HG03139 (cell line): ENCODE measurements around the gene ANAPC16.
"Not testable (repeated sequence)": the region's sequence is repeated elsewhere in the genome, so short reads cannot be mapped to it uniquely, and the experiment has no call there.

Source experiments
- ATAC-seq: cut with Tn5 transposase; IDR thresholded peaks from one replicate; pipeline ENCODE4 v1.9.1; 2021; ENCODE audit not compliant: unreplicated experiment

Gene ANAPC16

GRCh38 chr10:72215611-72216549 lies at the start of gene ANAPC16, which contains the start of gene ASCC1:
ANAPC16 (plus strand) TSS chr10:72216012; CDS start chr10:72223915, 7,903 bp downstream.
ASCC1 (minus strand) TSS chr10:72216276; CDS start chr10:72213298, 2,978 bp downstream.
- peak; percentile 79 for ATAC-seq

DNA sequence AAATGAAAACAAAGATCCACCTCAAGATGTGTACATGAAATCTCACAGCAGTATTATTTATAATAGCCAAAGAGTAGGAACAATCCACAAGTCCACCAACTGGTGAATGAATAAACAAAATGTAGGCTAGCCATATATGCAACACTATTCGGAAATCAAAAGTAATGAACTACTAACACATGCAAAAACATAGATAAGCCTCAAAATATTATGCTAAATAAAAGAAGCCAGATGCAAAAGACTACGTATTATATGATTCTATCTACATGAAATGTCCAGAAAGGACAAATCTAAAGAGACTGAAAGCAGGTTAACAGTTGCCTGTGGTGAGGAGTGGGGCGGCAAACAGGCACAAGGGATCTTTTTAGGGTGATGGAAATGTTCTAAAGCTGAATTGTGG lies 48.7 kb upstream of the ANAPC16 start:
- ATAC-seq = no peak

DNA sequence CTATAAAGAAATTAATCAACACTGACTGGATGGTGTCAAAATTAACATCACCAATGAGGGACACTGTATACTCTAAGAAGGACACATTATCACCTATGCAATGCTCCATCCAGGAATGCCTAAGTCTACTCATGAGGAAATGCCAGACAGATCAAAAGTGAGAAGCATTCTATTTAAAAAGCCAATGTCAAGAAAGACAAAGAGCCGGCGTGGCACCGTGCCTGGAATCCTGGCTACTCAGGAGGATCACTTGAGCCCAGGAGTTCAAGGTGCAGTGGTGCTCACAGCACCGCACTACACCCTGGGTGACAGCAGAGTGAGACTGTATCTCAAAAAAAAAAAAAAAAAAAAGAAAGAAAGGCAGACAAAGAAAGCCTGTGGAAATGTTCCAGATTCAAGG lies 45.5 kb upstream of the ANAPC16 start:
- no peak for ATAC-seq

- no peak for ATAC-seq
Observed at GRCh38 chr10:72170733-72171132, 45.1 kb upstream of the ANAPC16 start.

GRCh38 chr10:72171175-72171630 lies 44.6 kb upstream of the ANAPC16 start:
- no peak for ATAC-seq

- ATAC-seq = no peak
Observed at GRCh38 chr10:72173262-72173618, 42.6 kb upstream of the ANAPC16 start.

GRCh38 chr10:72173619-72174296 lies 42.1 kb upstream of the ANAPC16 start:
- ATAC-seq = no peak

- ATAC-seq = no peak
Observed at GRCh38 chr10:72174297-72174662, 41.5 kb upstream of the ANAPC16 start.

DNA sequence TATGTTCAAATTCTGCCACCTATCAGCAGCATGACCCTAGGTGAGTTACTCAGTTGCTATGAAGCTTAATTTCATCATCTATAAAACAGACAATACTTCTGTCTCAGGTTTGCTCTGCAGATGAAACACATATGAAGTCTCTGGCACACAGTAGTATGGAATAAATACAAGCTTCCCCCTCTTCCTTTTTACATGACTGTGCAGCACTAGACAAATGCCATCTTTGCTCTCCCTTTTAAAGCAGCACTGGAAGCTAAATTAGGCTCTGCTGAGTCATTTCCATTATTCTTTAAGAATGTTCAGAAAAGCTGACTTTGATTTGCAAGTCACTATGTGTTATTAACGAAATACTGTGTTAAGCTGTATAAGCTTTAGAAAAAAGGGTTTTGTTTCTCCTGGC lies 40.7 kb upstream of the ANAPC16 start:
- ATAC-seq = no peak

DNA sequence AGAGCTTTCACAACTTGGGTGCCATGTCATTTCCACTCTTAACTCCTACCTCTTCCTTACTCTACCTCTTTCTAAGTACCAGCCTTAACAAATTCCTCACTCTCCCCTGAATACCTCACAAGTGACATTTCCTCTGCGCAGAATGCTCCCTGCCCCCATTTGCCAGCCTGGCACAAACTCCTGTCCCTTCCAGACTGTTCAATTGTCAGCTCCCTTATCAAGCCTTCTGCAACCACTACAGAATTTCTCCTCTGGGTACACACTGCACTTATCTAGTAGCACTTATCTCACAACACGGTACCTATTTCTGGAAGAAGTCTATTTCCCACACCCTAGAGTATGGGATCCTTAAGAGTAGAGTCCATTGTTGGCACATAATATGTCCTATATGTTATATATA lies 39.1 kb upstream of the ANAPC16 start:
- no peak for ATAC-seq

- ATAC-seq = no peak
Observed at GRCh38 chr10:72177454-72177853, 38.4 kb upstream of the ANAPC16 start.

- ATAC-seq = no peak
Observed at GRCh38 chr10:72184156-72184555, 31.7 kb upstream of the ANAPC16 start.

DNA sequence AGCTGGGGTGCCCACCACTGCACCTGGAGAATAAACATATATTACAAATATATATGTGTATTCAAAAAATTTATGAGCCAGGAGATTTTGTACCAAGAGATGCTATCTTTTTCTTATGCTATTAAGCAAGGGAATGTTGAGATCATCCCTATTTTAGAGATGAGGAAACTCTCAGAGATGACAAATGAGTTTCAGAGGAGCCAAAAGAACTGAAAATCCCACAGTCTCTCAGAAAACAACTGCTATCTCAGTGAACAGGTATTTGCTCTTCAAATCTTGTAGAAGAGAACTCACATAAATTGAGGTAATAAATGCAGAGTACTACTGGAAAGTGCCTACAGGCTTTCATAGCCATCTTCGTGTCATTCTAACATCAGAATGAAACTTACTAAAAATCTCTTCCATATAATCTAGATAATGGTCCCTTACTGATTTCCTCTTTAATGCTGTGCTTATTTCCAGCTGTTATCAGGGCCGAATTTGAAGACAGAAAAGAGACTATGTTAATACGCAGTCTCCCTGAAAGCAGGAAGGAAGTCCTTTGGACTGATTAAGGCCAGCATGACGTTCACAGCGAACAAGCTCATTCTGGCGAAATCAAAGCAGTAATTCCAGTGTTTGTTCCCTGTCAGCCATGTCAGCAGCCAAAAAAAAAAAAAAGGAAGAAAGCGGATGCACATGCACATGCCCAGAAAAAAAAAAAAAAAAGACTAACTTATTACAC lies 29.4 kb upstream of the ANAPC16 start:
- ATAC-seq = no peak

DNA sequence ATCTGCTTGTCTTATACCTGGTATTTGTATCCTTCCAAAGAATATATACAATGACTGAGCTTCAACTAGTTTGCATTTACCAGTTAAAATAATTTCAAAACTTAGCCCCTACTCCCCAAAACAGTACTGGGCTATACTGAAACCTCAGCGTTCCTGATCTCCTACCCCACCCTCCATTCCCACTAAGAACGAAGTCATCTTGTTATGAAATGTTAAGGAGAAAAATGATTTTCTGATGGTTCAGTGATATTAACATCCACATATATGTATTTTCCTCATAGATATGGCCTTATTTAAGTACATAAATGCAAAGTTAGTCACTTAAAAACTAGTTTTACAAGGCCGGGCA lies 28.9 kb upstream of the ANAPC16 start:
- ATAC-seq = no peak

GRCh38 chr10:72194949-72195348 lies 20.9 kb upstream of the ANAPC16 start:
- no peak for ATAC-seq

DNA sequence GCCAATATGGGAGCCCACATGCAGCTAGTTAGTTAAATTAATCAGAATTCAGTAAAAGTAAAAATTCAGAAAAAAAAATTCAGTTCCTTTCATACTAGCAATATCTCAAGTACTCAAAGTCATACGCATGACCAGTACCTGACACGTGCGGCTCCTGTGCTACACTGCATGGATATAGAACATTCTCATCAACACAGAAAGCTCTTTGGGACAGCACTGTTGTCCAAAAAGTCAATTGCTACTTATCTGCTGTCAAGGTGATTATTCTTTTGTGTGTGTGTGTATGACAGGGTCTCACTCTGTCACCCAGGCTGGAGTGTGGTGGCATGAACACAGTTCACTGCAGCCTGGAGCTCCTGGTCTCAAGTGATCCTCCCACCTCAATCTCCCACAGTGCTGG lies 14.9 kb upstream of the ANAPC16 start:
- no peak for ATAC-seq

DNA sequence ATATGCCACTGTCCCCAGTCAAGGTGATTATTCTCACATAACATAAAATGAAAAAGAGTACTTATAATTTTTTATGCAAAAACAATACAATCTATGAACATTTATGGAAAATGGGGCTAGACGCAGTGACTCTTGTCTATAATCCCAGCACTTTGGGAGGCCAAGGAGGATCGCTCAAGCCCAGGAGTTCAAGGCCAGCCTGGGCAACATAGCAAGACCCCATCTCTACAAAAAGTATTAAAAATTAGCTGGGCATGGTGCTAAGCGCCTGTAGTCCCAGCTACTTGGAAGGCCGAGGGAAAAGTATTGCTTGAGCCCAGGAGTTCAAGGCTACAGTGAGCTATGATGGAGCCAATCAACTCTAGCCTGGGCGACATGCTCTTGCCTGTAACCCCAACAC lies 14.5 kb upstream of the ANAPC16 start:
- no peak for ATAC-seq

DNA sequence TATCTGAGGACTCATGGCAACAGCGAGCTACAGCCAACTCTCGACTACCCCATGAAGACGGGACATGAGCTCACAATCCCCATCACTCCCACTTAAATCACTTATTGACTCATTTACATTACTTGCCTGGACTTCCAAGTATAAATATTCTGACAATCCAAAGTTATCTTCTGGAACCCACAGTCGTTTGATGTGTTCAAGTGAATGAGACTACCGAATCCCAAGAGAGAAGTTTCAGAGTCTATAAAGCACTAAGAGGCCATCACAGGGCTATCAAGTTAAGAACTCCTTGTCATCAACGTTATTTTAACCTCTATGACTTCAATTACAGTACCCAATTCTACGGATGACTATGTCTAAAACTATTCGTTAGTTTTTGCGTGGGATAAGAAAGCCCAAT lies 11.5 kb upstream of the ANAPC16 start:
- ATAC-seq = no peak

- no peak for ATAC-seq
Observed at GRCh38 chr10:72204724-72205123, 11.1 kb upstream of the ANAPC16 start.

- ATAC-seq = no peak
Observed at GRCh38 chr10:72206511-72207229, 9.1 kb upstream of the ANAPC16 start.

GRCh38 chr10:72208526-72208925 lies 7.3 kb upstream of the ANAPC16 start:
- ATAC-seq = not testable (repeated sequence)
